Panc1 (cell line): ENCODE data around the gene MYCN. TPM values are rescaled to one million over a fixed set of nuclear protein-coding genes. Genes with fewer than 3 reads are reported as not detected.
"Not testable (repeated sequence)": the region's sequence is repeated elsewhere in the genome, so short reads cannot be mapped to it uniquely, and the experiment has no call there.

ENCODE experiments used
- ATAC-seq: fragments of 200-7000 bp; cut with Tn5 transposase; 2 replicates; pipeline ENCODE4 v1.9.1; 2020; ENCODE audit warnings: mild to moderate bottlenecking, moderate library complexity
- BruUV-seq: library from RNA; stranded (reverse); fragments of 400-500 nt; replicated peaks from 2 replicates; lab custom pipeline; 2021; lab: Mats Ljungman, UMichigan
- CTCF ChIA-PET: fragments of 300-600 bp; sonication (Branson Sonifier 250); formaldehyde crosslinking; loops from one replicate; lab custom pipeline; 2022; ENCODE audit warnings: antibody characterized with exemption; lab: Charles Lee
- POLR2A ChIA-PET: fragments of 300-600 bp; sonication (Branson Sonifier 250); formaldehyde crosslinking; loops from one replicate; lab custom pipeline; 2022; ENCODE audit warnings: antibody characterized with exemption; lab: Charles Lee
- DNase-seq: peaks from one replicate; pipeline ENCODE4 v3.0.0-alpha.2; 2010; ENCODE audit warnings: low read depth, low spot score
- H3K27ac ChIP-seq: 2 replicates; pipeline ENCODE4 v1.5.1; 2011; ENCODE audit warnings: mild to moderate bottlenecking, low read length, inconsistent platforms
- H3K27me3 ChIP-seq: fragments of 200-500 bp; sonication (Bioruptor generic); 2 replicates; pipeline ENCODE4 v1.6.0; 2014; ENCODE audit warnings: low read length, inconsistent platforms; ENCODE audit not compliant: control insufficient read depth, insufficient read depth
- H3K36me3 ChIP-seq: fragments of 200-500 bp; sonication (Bioruptor generic); 2 replicates; pipeline ENCODE4 v1.5.1; 2014; ENCODE audit warnings: inconsistent platforms, mild to moderate bottlenecking, low read length, moderate library complexity; ENCODE audit not compliant: control insufficient read depth, insufficient read depth
- H3K4me1 ChIP-seq: 2 replicates; pipeline ENCODE4 v1.5.1; 2011; ENCODE audit warnings: inconsistent platforms, mild to moderate bottlenecking, low read length, moderate library complexity; ENCODE audit not compliant: control insufficient read depth, insufficient read depth
- H3K4me3 ChIP-seq, 2 experiments: 2 replicates each; pipeline ENCODE4 v1.5.1; 2011 to 2012; ENCODE audit warnings: low read depth in 2 of 2, low read length in 2 of 2, mild to moderate bottlenecking in 2 of 2, inconsistent platforms in 1 of 2, moderate library complexity in 1 of 2
- H3K9me3 ChIP-seq: fragments of 200-500 bp; sonication (Bioruptor generic); 2 replicates; pipeline ENCODE4 v1.5.1; 2014; ENCODE audit warnings: low read depth, mild to moderate bottlenecking, inconsistent platforms, low read length, moderate library complexity; ENCODE audit not compliant: control insufficient read depth, insufficient read depth
- CTCF ChIP-seq: fragments of 450-650 bp; IDR thresholded peaks from 2 replicates; pipeline ENCODE4 v1.5.1; 2017; ENCODE audit warnings: mild to moderate bottlenecking
- POLR2AphosphoS5 ChIP-seq: IDR thresholded peaks from 2 replicates; pipeline ENCODE4 v1.6.1; 2012; ENCODE audit warnings: mild to moderate bottlenecking, low read depth, low read length, moderate library complexity
- REST ChIP-seq, 2 experiments: IDR thresholded peaks; 2 replicates each; pipeline ENCODE4 v1.6.1; 2011 to 2012; ENCODE audit warnings: low read depth in 2 of 2, control low read depth in 1 of 2, low read length in 1 of 2, mild to moderate bottlenecking in 1 of 2, moderate library complexity in 1 of 2; ENCODE audit not compliant: insufficient read depth in 1 of 2
- SIN3A ChIP-seq: IDR thresholded peaks from 2 replicates; pipeline ENCODE4 v1.6.1; 2012; ENCODE audit warnings: low read depth, mild to moderate bottlenecking, low read length, moderate library complexity, borderline replicate concordance; ENCODE audit not compliant: insufficient read depth
- TCF7L2 ChIP-seq: IDR thresholded peaks from 2 replicates; pipeline ENCODE4 v1.6.1; 2011; ENCODE audit warnings: mild to moderate bottlenecking, low read depth, low read length, inconsistent platforms
- in situ Hi-C: cut with HindIII; loops from 2 replicates; pipeline ENCODE4 v1.10.0; 2016; ENCODE audit warnings: low sequenced_read_pairs, low pct_unique_long_range_greater_than_20kb
- intact Hi-C: fragments of 100-400 bp; cut with micrococcal nuclease; formaldehyde crosslinking; loops from one replicate; pipeline ENCODE4 v1.10.0; 2022; ENCODE audit not compliant: unreplicated experiment
- total RNA-seq: library from RNA; stranded (reverse); gene quantifications from one replicate; pipeline ENCODE4 v1.2.1, GENCODE V29; 2021; ENCODE audit not compliant: unreplicated experiment

Gene MYCN
- total RNA-seq, 1 experiment from 2014 or later, result not detected

- H3K27me3 ChIP-seq, result no peaks in the 10 kb centered on the region
- H3K27ac ChIP-seq, result no peak overlapping the region
- POLR2A ChIA-PET, result interaction anchor here (0.5 kb wide), 1 partner anchor 307 kb away, joined by 7 read pairs; no protein-coding TSS in a partner anchor
- ATAC-seq (no peak), DNase-seq (no peak)
- peaks cover 10% of the 10 kb centered on the region for H3K4me1 ChIP-seq
- CTCF ChIA-PET, result no interaction called here
- TF ChIP-seq POLR2AphosphoS5 (no peak), SIN3A (no peak), REST (IDR thresholded peaks at IDR 0.05; ENCODE audit: insufficient read depth in 1 of 2, low read depth in 2 of 2, low read length in 1 of 2) (no peak), TCF7L2 (no peak), CTCF (no peak)
- intact Hi-C loops (no loop called here), in situ Hi-C loops (no loop called here)
- no peaks in the 10 kb centered on the region for H3K9me3 ChIP-seq
- H3K36me3 ChIP-seq, result no peaks in the 10 kb centered on the region
- H3K4me3 ChIP-seq, result no peak overlapping the region
- BruUV-seq, result no TSS peak
Measured at GRCh38 chr2:15914596-15915385, 25.6 kb upstream of the MYCN start.

- CTCF ChIA-PET, result not testable (repeated sequence)
Measured at GRCh38 chr2:15915546-15915945, 24.8 kb upstream of the MYCN start.

GRCh38 chr2:15916336-15916735, 24.0 kb upstream of the MYCN start:
- no peak overlapping the region for H3K4me3 ChIP-seq
- intact Hi-C loops (no loop called here), in situ Hi-C loops (no loop called here)
- no peak for ATAC-seq
- no TSS peak for BruUV-seq
- no peaks in the 10 kb centered on the region for H3K9me3 ChIP-seq
- H3K27ac ChIP-seq, result no peak overlapping the region
- H3K27me3 ChIP-seq, result no peaks in the 10 kb centered on the region
- ChIA-PET CTCF (no interaction called here), POLR2A (no interaction called here)
- H3K36me3 ChIP-seq, result no peaks in the 10 kb centered on the region
- H3K4me1 ChIP-seq, result peaks cover 10% of the 10 kb centered on the region
- TF ChIP-seq REST (IDR thresholded peaks at IDR 0.05; ENCODE audit: insufficient read depth in 1 of 2, low read depth in 2 of 2, low read length in 1 of 2) (no peak), TCF7L2 (no peak), SIN3A (no peak), CTCF (no peak), POLR2AphosphoS5 (no peak)
- DNase-seq, result no peak

More at GRCh38 chr2:15915546-15915945, 24.8 kb upstream of the MYCN start:
- H3K9me3 ChIP-seq, H3K27me3 ChIP-seq, H3K4me3 ChIP-seq, H3K27ac ChIP-seq, H3K36me3 ChIP-seq, intact Hi-C loops, DNase-seq, POLR2A ChIA-PET, ATAC-seq, in situ Hi-C loops, BruUV-seq: not testable (repeated sequence)
- H3K4me1 ChIP-seq, result peaks cover 10% of the 10 kb centered on the region
